ENCODE results near the gene HBS1L.

The HBS1L gene

GRCh38 chr6:135033238-135033637 lies 21.4 kb downstream of the HBS1L start:
- no peak for DNase-seq

DNA sequence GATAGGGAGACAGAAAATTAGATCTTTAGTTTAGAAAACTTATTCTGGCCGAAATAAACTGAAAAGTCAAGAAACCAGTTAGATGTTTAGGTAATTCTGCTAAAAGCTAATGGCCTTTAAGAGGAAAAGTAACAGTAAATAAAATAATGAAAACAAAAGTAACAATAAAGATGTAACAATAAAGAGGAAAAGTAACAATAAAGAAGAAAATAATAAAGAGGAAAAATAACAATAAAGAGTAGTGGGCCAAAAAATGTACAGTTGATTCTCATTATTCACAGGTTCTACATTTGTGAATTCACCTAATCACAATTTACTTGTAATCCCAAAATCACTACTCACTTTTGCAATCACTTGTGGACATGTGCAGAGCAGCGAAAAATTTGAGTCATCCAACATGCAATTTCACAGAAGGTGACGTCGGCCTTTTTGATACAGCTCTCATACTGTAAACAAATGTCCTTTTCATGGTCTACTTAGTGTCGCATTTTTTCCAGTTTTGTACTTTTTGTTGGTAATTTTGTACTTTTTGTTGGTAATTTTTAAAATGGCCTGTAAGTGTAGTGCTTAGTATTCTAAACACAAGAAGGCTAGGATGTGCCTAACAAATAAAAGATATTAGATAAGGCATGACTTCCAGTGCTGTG lies 24.0 kb downstream of the HBS1L start:
- DNase-seq: peak in 1 of 5 experiments; percentile 81

DNA sequence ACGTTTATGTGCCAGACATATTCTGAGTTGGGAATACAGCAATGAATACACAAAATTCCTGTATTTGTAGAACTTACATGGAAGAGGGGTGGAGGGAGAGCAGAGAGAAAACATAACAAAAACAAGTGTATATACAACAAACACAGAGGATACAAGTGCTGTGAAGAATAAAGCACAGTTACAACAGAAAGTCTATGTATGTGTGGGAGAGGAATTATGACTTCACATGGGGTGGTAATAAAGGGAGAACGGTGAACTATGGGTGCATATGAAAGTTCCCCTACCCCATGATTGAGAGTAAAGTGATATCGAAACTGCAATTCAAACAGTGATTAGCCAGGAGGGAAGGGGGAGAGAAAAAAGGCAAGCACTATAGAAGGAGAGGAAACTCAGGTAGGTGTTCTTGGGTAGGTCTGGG lies 24.6 kb downstream of the HBS1L start:
- DNase-seq: peak in 1 of 5 experiments; percentile 85

DNA sequence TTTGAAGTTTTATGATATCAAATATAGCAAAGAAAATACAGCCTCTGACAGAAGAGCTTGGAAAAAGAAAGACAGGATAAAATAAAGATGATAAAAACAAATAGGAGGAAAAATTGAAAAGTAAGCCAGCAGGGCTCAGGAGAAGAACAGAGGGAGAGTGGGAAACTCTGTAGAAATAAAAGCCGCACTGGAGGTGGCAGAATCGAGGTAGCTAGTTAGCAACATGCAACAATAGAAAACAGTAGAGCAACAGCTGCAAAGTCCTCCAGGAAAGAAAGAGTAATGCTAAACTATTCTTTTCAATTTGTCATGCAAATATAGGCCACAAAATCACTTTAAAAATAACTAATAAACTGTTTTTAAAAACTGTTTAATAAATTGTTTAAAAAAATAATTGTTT lies 28.8 kb downstream of the HBS1L start:
- no peak for DNase-seq

DNA sequence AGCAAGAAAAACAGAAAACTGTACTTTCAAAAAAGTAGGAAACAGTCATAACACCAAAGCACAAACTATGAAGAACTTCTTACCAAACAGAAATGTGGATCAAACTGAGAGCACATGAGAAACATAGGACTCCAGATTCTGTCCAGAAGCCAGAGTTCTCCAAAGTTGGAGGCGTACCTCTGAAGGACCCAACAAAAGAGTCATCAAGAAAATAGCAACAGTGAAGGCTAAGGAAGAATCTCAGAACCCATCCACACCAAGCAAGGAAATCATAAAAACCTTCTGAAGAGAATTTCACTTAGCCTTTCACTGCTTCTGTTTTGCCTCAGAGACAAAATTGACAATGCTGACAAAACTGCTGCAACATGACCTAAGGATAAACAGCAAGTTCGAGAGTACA lies 29.4 kb downstream of the HBS1L start:
- no peak for DNase-seq

GRCh38 chr6:135022050-135022697 lies 32.4 kb downstream of the HBS1L start:
- DNase-seq: peak in 1 of 5 experiments; percentile 48

DNA sequence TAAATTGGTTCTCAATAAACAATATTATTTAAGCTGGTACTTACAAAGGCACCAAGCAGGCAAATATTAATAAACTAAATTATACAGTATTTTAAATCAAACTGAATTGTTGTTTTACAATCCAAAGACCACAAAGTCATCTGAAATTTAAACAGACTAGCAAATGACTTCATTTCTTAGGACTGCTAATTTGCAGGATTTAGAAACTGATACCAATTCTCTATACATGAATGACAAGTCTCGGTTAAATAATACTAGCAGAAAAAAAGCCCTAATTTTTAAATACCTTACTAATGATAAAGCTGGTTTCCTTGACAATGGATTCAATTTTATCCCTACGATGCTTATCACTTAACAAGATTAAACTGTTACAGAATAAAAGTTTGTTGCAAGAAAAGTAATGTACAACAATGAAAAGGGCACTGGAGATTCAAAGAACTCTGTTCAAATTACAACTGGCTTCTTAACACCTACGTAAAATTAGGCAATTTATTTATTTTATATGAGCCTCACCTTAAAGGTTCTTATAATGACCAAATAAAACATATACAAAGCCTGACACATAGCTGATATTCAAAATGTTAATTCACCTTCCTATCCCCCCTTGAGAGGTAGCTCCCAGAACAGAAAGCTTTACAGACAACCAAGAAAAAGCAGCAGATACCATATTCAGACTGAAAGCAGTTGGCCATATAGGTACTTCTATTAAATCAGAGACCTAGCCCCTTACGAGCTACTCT lies 33.1 kb downstream of the HBS1L start:
- peak in 1 of 5 experiments; percentile 37 for DNase-seq

- DNase-seq: peak in 1 of 5 experiments; percentile 33
Measured at GRCh38 chr6:135018941-135019340, 35.7 kb downstream of the HBS1L start.

DNA sequence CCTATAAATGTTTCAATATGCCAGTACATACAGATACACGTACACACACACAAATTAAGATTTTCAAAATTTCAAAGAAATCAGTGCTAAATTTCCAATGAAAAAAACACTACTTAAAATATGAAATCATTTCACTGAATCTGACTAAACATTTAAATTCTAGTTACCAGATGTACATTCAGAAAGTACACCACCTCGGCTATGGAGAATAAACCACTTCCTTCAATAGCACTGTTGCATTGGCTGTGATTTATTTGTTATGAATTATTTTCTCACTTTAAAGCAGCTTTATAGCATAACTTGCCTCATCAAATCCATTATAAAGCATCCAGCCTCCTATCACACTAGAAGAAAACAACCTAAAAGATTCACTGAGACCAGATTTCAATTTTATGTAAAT lies 36.6 kb downstream of the HBS1L start:
- peak in 1 of 5 experiments; percentile 84 for DNase-seq

- peak in 2 of 5 experiments; percentile 4 to 95 for DNase-seq
Measured at GRCh38 chr6:135014353-135014832, 40.2 kb downstream of the HBS1L start.

DNA sequence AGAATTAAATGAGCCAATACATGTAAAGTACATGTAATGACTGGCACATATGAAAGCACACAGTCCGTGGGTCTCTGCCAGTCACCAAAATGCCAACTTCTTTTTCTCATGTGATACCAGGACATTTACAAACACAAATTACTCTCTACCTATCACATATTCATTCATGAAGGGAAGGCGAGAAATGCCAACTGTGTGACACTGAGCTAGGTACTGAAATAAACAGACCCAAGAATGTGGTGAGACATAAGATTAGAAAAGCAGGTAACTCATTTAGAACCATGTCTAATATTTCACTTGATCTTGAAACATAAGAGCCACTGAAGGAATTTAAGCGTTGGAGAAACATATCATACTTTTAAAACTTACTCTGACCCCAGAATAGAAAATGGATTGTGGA lies 41.4 kb downstream of the HBS1L start:
- peak in 1 of 5 experiments; percentile 57 for DNase-seq

DNA sequence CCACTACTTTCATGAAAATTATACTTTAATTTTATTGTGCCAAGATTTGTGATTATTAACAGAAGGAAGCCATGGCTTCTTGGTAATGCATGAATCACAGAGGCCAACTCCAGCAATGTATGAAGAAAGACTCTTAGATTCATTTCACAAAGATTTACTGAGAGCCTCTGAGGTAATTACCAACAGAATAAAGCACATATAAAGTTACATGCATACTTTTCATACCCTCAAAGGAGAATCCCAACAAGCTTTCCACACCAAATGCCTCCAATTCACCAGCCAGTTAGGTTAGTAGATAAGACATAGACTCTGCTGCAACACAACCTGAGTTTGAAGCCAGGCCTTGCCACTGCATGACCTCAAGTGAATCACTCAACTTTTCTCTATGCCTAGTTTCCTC lies 41.9 kb downstream of the HBS1L start:
- no peak for DNase-seq

DNA sequence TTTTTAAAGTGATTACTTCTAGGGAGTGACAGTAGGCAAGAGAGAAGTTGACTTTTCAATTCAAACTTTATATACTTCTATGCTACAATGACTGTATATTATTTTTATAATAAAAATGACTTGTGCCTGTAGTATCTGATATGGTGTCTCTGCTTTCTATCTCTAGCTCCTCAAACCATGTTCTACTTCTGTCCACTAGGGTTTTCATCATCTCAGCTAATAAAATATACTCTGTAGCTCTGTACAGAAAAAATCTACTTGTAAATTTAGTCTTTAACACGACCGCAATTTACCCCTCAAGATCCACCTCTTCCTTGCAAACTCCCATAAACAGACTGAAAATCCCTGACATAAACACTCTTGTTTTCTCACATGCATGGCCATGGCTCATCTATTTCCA lies 42.3 kb downstream of the HBS1L start:
- no peak for DNase-seq

GRCh38 chr6:135008941-135009290 lies 45.7 kb downstream of the HBS1L start:
- DNase-seq: no peak

GRCh38 chr6:135008072-135008940 lies 46.3 kb downstream of the HBS1L start:
- DNase-seq: peak in 1 of 5 experiments; percentile 79

DNA sequence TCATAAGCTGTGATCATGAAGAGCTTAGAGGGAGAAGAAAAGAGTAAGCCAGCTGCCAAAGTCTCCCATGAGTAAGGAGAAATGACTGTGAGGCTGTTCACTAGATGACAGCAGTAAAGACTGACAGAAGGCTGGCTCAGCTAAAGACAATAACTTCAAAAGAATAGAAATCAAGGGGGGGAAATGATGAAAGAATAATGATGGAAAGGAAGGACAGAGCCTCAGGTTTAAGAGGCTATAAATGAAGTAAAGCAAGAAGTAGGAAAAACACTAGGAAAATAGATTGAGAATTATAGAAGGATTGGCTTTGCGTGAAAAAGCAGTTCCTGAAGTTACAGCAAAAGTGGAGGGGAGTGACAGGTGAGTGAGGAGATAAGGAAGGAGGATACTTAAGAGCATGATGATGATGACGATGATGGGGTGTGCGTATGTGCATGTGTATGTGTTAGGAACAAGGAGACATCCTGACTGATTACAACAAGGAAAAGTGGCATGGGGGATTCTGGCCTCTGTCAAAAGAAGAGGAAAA lies 48.2 kb downstream of the HBS1L start:
- peak in 1 of 5 experiments; percentile 27 for DNase-seq

GRCh38 chr6:135004399-135004798 lies 50.2 kb downstream of the HBS1L start:
- DNase-seq: no peak

DNA sequence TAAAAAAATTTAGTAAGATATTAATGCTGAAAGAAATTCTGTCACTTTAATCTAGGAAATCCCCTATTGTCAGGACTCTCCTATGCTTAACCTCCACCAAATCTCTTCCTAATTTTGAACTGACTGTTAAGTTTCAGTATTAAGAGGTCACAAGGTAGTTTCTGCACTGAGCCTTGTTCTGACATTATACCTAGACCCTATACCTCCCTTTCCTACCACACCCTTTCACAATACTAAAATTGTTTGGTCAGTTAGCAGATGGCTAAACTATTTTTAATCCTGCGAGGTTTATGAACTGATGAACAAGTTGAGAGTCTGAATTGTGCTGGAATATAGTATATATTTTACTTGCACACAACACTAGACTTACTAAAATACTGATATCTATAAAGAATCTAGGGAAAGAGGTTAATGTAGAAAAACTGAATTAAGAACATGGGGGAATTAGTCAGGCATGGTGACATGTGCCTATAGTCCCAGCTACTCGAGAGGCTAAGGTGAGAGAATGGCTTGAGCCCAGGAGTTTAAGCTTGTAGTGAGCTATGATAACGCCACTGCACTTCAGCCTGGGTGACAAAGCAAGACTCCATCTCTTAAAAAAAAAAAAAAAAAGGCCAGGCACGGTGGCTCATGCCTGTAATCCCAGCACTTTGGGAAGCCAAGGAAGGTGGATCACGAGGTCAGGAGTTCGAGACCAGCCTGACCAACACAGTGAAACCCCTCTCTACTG lies 51.5 kb downstream of the HBS1L start:
- peak in 1 of 5 experiments; percentile 53 for DNase-seq

GRCh38 chr6:135002229-135002844 lies 52.3 kb downstream of the HBS1L start:
- DNase-seq: peak in 1 of 5 experiments; percentile 42

GRCh38 chr6:134999107-134999506 lies 55.5 kb downstream of the HBS1L start:
- DNase-seq: no peak

Data from T-helper 2 cell (primary cell).